Lower leg skin (tissue), 4 donors: ENCODE measurements around the gene PCGF2. TPM values are rescaled to one million over a fixed set of nuclear protein-coding genes. Genes with fewer than 3 reads are reported as not detected.
"Not testable (repeated sequence)": the region's sequence is repeated elsewhere in the genome, so short reads cannot be mapped to it uniquely, and the experiment has no call there.

Source experiments
- DNase-seq, 2 donors: peaks; one replicate each; pipeline ENCODE4 v3.0.0-alpha.2; 2019; ENCODE audit warnings: low spot score in 2 of 2
- H3K4me3 ChIP-seq: fragments of 200-600 bp; sonication (generic); 2 replicates; pipeline ENCODE4 v1.5.1; 2017; ENCODE audit warnings: mild to moderate bottlenecking, low read depth; ENCODE audit not compliant: poor library complexity, severe bottlenecking
- POLR2A ChIP-seq, 2 donors: fragments of 450-650 bp; IDR thresholded peaks; one replicate each; pipeline ENCODE4 v1.6.1; 2016 to 2017; ENCODE audit warnings: antibody characterized with exemption in 2 of 2, mild to moderate bottlenecking in 1 of 2, moderate library complexity in 1 of 2
- WGBS, 2 donors: methylation state at CpG; one replicate each; pipeline ENCODE4 v1.1.5; 2018; 5-methylcytosine and 5-hydroxymethylcytosine counted together
- intact Hi-C: fragments of 100-400 bp; cut with DNase I; formaldehyde crosslinking; loops from one replicate; pipeline ENCODE4 v1.15.0; 2023; ENCODE audit warnings: low total_unique reads
- total RNA-seq, 4 donors: library from RNA; depleted of rRNA; stranded (reverse); fragments of >200 nt; gene quantifications; one replicate each; pipeline ENCODE4 v1.1.0, GENCODE V29; 2016
- TF ChIP-seq, protein P1 (sequence below), 3 donors: fragments of 450-650 bp; IDR thresholded peaks; one replicate each; pipeline ENCODE4 v1.5.1; 2016; ENCODE audit warnings: antibody characterized with exemption in 3 of 3, mild to moderate bottlenecking in 3 of 3, moderate library complexity in 2 of 3

Gene PCGF2
- total RNA-seq, 4 donors from 2014 or later = 7.5 to 11.4 (median 8.6) TPM

GRCh38 chr17:38729886-38730525 is 18.1 kb downstream of the PCGF2 start, which contains the start of gene CISD3:
Gene CISD3, plus strand, starts transcription at chr17:38730341. Its CDS starts 18 bp downstream, at chr17:38730359.
- TF ChIP-seq, protein P1, sequence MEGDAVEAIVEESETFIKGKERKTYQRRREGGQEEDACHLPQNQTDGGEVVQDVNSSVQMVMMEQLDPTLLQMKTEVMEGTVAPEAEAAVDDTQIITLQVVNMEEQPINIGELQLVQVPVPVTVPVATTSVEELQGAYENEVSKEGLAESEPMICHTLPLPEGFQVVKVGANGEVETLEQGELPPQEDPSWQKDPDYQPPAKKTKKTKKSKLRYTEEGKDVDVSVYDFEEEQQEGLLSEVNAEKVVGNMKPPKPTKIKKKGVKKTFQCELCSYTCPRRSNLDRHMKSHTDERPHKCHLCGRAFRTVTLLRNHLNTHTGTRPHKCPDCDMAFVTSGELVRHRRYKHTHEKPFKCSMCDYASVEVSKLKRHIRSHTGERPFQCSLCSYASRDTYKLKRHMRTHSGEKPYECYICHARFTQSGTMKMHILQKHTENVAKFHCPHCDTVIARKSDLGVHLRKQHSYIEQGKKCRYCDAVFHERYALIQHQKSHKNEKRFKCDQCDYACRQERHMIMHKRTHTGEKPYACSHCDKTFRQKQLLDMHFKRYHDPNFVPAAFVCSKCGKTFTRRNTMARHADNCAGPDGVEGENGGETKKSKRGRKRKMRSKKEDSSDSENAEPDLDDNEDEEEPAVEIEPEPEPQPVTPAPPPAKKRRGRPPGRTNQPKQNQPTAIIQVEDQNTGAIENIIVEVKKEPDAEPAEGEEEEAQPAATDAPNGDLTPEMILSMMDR (IDR thresholded peaks at IDR 0.05) = peak in 1 of 3 donors; percentile 30
- no peak for TF ChIP-seq POLR2A (IDR thresholded peaks at IDR 0.05)
- 1% methylated on average over 13 to 15 of the region's 92 CpGs for WGBS, 2 donors
- peak within 1 kb of the TSS; percentile 54 for H3K4me3 ChIP-seq
- peak; percentile 62 to 95 for DNase-seq
- intact Hi-C loops = loop anchor here (2.0 to 5.0 kb wide), 2 partner anchors 55 to 1817 kb away; partner anchors contain the start of gene EPOP

- peak overlapping the region; percentile 25 for H3K4me3 ChIP-seq
- 22 to 26% methylated on average over 14 of the region's 14 CpGs for WGBS, 2 donors
- no peak for DNase-seq
- intact Hi-C loops = no loop called here
- TF ChIP-seq, protein P1 (IDR thresholded peaks at IDR 0.05) = no peak
- TF ChIP-seq POLR2A (IDR thresholded peaks at IDR 0.05) = no peak
Measured at GRCh38 chr17:38729368-38729885, 18.7 kb downstream of the PCGF2 start.

DNA sequence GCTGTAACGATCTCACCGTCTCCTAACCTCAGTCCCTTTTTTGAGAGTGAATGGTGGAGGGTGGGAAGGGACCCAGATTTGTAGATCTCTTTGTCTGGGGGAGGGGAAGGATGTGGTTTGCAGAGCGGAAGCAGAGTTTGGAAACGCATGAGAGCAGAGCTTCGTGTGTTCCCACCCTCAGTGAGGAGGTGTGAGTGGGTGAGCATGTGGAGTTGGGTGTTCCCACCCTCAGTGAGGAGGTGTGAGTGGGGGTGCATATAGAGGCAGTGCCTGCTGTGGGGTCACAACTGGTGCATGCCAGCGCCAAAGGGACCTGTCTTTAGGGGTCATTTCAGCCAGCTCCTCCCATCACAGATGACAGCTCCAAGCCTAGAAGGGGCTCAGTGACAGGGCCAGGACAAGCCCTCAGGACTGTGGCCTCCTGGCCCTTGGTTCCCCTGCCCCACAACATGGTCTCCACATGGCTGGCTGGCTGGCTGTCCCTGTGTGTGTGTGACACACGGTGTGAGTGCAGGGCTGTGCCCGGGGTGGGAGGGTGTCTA is 19.8 kb downstream of the PCGF2 start:
- intact Hi-C loops = no loop called here
- 58 to 69% methylated on average over 8 of the region's 8 CpGs for WGBS, 2 donors
- no peak for DNase-seq
- H3K4me3 ChIP-seq = no peak overlapping the region
- TF ChIP-seq, protein P1 (IDR thresholded peaks at IDR 0.05) = no peak
- TF ChIP-seq POLR2A (IDR thresholded peaks at IDR 0.05) = no peak

GRCh38 chr17:38727736-38728135 is 20.4 kb downstream of the PCGF2 start:
- intact Hi-C loops = no loop called here
- H3K4me3 ChIP-seq = no peak overlapping the region
- TF ChIP-seq, protein P1 (IDR thresholded peaks at IDR 0.05) = no peak
- TF ChIP-seq POLR2A (IDR thresholded peaks at IDR 0.05) = no peak
- WGBS, 2 donors = 63 to 67% methylated on average over 5 of the region's 5 CpGs
- DNase-seq = no peak

DNA sequence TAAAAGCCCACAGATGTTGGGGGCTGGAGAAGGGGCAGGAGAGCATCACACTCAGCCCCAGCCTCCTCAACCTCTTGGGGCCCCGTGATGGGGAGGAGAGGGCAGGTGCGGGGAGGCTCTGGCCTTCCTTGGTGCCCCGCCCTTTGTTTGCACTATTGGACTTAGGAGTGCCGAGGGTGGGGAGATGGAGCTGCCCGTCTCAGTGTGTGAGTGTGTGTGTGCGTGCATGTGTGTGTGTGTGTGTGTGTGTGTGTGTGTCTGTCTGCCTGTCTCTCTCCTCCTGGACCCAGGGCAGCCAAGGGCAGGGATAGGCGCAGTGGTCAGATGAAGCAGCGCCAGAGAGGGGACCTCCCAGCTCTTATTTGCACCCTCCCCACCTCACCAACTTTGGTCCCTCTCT is 22.0 kb downstream of the PCGF2 start:
- DNase-seq, intact Hi-C loops, H3K4me3 ChIP-seq: not testable (repeated sequence)
- 58 to 78% methylated on average over 6 to 7 of the region's 8 CpGs for WGBS, 2 donors

DNA sequence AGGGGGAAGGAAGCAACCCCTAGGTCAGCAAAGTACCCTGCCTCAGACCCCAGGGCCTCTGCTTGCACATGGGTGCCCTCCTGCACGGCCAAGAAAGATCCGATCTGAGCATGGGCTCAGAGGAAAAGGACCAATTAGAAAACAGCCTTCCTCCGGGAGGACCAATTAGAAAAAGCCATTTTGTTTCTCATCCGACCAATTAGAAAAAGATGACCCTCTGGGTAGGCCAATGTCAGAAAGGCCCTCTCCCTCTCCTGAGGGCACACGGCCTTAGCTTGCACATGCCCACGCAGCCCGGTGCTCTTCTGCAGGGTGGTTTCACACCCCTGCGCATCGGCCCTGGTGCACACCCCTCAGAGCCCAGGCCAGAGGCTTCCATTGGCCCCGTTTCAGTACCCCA is 23.1 kb downstream of the PCGF2 start:
- H3K4me3 ChIP-seq = no peak overlapping the region
- intact Hi-C loops = no loop called here
- TF ChIP-seq POLR2A (IDR thresholded peaks at IDR 0.05) = no peak
- TF ChIP-seq, protein P1 (IDR thresholded peaks at IDR 0.05) = no peak
- WGBS, 2 donors = 77 to 84% methylated on average over 10 of the region's 10 CpGs
- DNase-seq = no peak
